Measurements from ENCODE around the gene HSPB8. TPM values are rescaled to one million over a fixed set of nuclear protein-coding genes. Genes with fewer than 3 reads are reported as not detected.

Gene HSPB8
- total and polyA plus RNA-seq, 2 of the 4 experiments (the other 2 are of a cell fraction) = 12.9 to 25.8 TPM

DNA sequence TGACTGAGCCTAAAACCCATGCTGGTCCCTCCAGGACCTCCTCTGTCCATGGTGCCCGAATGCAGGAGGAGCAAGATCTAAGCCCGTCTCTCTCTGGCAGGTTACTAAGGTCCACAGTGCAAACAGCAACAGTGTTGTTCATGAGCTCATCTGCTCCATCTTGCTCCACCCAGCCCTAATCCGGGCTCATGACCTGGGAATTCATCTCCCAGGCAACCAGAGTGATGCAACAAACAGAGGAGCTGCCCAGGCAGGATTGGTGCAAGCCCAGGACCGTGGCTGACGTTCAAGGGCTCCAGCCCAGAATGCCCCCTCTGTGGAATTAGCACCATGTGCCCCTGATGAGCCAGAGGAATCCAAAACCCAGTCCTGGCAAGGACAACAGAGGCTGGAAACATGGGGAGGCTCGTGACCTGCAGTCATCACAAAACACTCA, 29.9 kb downstream of the HSPB8 start:
- no peak overlapping the region for H3K14ac ChIP-seq (replicated peaks; ENCODE audit: low read depth, low read length)
- TF ChIP-seq, protein P1, sequence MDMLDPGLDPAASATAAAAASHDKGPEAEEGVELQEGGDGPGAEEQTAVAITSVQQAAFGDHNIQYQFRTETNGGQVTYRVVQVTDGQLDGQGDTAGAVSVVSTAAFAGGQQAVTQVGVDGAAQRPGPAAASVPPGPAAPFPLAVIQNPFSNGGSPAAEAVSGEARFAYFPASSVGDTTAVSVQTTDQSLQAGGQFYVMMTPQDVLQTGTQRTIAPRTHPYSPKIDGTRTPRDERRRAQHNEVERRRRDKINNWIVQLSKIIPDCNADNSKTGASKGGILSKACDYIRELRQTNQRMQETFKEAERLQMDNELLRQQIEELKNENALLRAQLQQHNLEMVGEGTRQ (IDR thresholded peaks at IDR 0.05; ENCODE audit: low read depth, low read length) = peak; percentile 15; the same call in 1 of the 2 replicates
- no peak for TF ChIP-seq CHD1 (IDR thresholded peaks at IDR 0.05; ENCODE audit: low read depth, low read length)
- TF ChIP-seq CEBPB (IDR thresholded peaks at IDR 0.05; ENCODE audit: low read depth, low read length) = peak; percentile 60
- H2BK5ac ChIP-seq (ENCODE audit: low read depth, low read length, poor library complexity, severe bottlenecking) = no peak overlapping the region
- ChIA-PET CTCF (no interaction called here), POLR2A (ENCODE audit: unreplicated experiment) (no interaction called here)
- H4K91ac ChIP-seq (ENCODE audit: insufficient read depth, low read depth, low read length) = no peak overlapping the region
- H3K9ac ChIP-seq (ENCODE audit: low read depth, low read length) = no peak overlapping the region
- dilution Hi-C loops (cut with HindIII; ENCODE audit: low sequenced_read_pairs, unreplicated experiment) (no loop called here), in situ Hi-C loops (cut with MboI; ENCODE audit: low sequenced_read_pairs) (no loop called here), intact Hi-C loops (cut with micrococcal nuclease) (no loop called here)
- H2AFZ ChIP-seq (replicated peaks; ENCODE audit: low read length, poor library complexity) = no peak overlapping the region
- H3K4me3 ChIP-seq (ENCODE audit: insufficient read depth, low read depth, low read length) = no peak overlapping the region
- BruUV-seq (replicated peaks) = no TSS peak
- H3K4ac ChIP-seq (ENCODE audit: low read depth, low read length) = no peak overlapping the region
- no peak overlapping the region for H2BK120ac ChIP-seq (ENCODE audit: low read depth, low read length)
- WGBS, 2 experiments (ENCODE audit: extremely low coverage in 2 of 2, insufficient read length in 1 of 2) = 22% methylated on average over 3 of the region's 6 CpGs; no CpG with 5 or more reads in 1 of the 2 experiments
- no peak overlapping the region for H3K56ac ChIP-seq (ENCODE audit: extremely low read depth, insufficient read depth, low read length)
- no peak overlapping the region for H4K8ac ChIP-seq (ENCODE audit: low read depth in 2 of 2, low read length in 2 of 2)
- no peak overlapping the region for H2BK20ac ChIP-seq (ENCODE audit: low read depth, low read length)
- no peaks in the 10 kb centered on the region for H3K27me3 ChIP-seq (ENCODE audit: control insufficient read depth, insufficient read depth, low read length)
- H2BK15ac ChIP-seq (ENCODE audit: low read depth, low read length) = no peak overlapping the region
- no peak overlapping the region for H3K23ac ChIP-seq (ENCODE audit: low read depth, low read length)
- ATAC-seq (ENCODE audit: low read depth) (peak; percentile 72), DNase-seq (peak; percentile 38)
- H3K18ac ChIP-seq (ENCODE audit: low read depth, low read length) = no peak overlapping the region
- no peaks in the 10 kb centered on the region for H3K9me1 ChIP-seq (ENCODE audit: insufficient read depth, low read length)
- H3K4me2 ChIP-seq (ENCODE audit: low read depth, low read length) = no peak overlapping the region
- no peak overlapping the region for H3K27ac ChIP-seq (ENCODE audit: insufficient read depth, low read length)
- no peaks in the 10 kb centered on the region for H3K9me3 ChIP-seq (ENCODE audit: control insufficient read depth, insufficient read depth, low read length)
- H3K4me1 ChIP-seq (ENCODE audit: control insufficient read depth, insufficient read depth, low read length) = no peaks in the 10 kb centered on the region; the same call in 1 of the 2 replicates
- H2AK9ac ChIP-seq (replicated peaks; ENCODE audit: low read depth, low read length, poor library complexity) = no peak overlapping the region
- no peaks in the 10 kb centered on the region for H4K20me1 ChIP-seq (ENCODE audit: insufficient read depth, low read length)
- H4K5ac ChIP-seq (ENCODE audit: low read depth, low read length) = no peak overlapping the region
- no peaks in the 10 kb centered on the region for H3K79me1 ChIP-seq (ENCODE audit: low read depth in 1 of 2, low read length in 2 of 2)
- H2AK5ac ChIP-seq (ENCODE audit: low read depth, low read length) = no peak overlapping the region
- H3K36me3 ChIP-seq (ENCODE audit: control insufficient read depth, insufficient read depth, low read length) = no peaks in the 10 kb centered on the region

Measured in IMR-90 (cell line).